GM19397 (cell line): ENCODE results near the gene RBMS2.
"Not testable (repeated sequence)": the region's sequence is repeated elsewhere in the genome, so short reads cannot be mapped to it uniquely, and the experiment has no call there.

Experiments used
- ATAC-seq: cut with Tn5 transposase; IDR thresholded peaks from one replicate; pipeline ENCODE4 v1.9.1; 2021; ENCODE audit warnings: mild to moderate bottlenecking, moderate library complexity; ENCODE audit not compliant: unreplicated experiment

Gene RBMS2

GRCh38 chr12:56521590-56522371 lies at the start of gene RBMS2:
TSS of gene RBMS2 (plus strand) at chr12:56521820. CDS start at chr12:56522024, 204 bp downstream.
- no peak for ATAC-seq

GRCh38 chr12:56474389-56474788 lies 47.2 kb upstream of the RBMS2 start:
- ATAC-seq = no peak

GRCh38 chr12:56476143-56476542 lies 45.5 kb upstream of the RBMS2 start:
- ATAC-seq = no peak

- ATAC-seq = no peak
Measured at GRCh38 chr12:56476972-56477432, 44.6 kb upstream of the RBMS2 start.

- no peak for ATAC-seq
Measured at GRCh38 chr12:56477521-56478225, 43.9 kb upstream of the RBMS2 start.

- ATAC-seq = no peak
Measured at GRCh38 chr12:56479625-56480024, 42.0 kb upstream of the RBMS2 start.

GRCh38 chr12:56484566-56484965 lies 37.1 kb upstream of the RBMS2 start:
- ATAC-seq = no peak

- ATAC-seq = no peak
Measured at GRCh38 chr12:56486694-56487093, 34.9 kb upstream of the RBMS2 start.

GRCh38 chr12:56487448-56488040 lies 34.1 kb upstream of the RBMS2 start:
- ATAC-seq = peak; percentile 29

GRCh38 chr12:56488041-56488955 lies 33.3 kb upstream of the RBMS2 start, which contains the start of gene GLS2:
TSS of gene GLS2 (minus strand) at chr12:56488161. CDS start at chr12:56488118, 43 bp downstream.
- peak; percentile 86 for ATAC-seq

- ATAC-seq = no peak
Measured at GRCh38 chr12:56490360-56490759, 31.3 kb upstream of the RBMS2 start.

GRCh38 chr12:56493409-56494105 lies 28.1 kb upstream of the RBMS2 start:
- ATAC-seq = not testable (repeated sequence)

- not testable (repeated sequence) for ATAC-seq
Measured at GRCh38 chr12:56494106-56494415, 27.6 kb upstream of the RBMS2 start.

GRCh38 chr12:56494481-56494880 lies 27.1 kb upstream of the RBMS2 start:
- not testable (repeated sequence) for ATAC-seq

- ATAC-seq = not testable (repeated sequence)
Measured at GRCh38 chr12:56496704-56497103, 24.9 kb upstream of the RBMS2 start.

GRCh38 chr12:56498126-56498902 lies 23.3 kb upstream of the RBMS2 start:
- ATAC-seq = not testable (repeated sequence)

GRCh38 chr12:56499452-56499851 lies 22.2 kb upstream of the RBMS2 start:
- not testable (repeated sequence) for ATAC-seq

GRCh38 chr12:56499879-56500278 lies 21.7 kb upstream of the RBMS2 start:
- not testable (repeated sequence) for ATAC-seq

GRCh38 chr12:56510786-56511185 lies 10.8 kb upstream of the RBMS2 start:
- no peak for ATAC-seq
